Liver (tissue), 3 donors: Measurements from ENCODE around the gene FAM47B.

Source experiments
- TF ChIP-seq, protein P1 (sequence below): IDR thresholded peaks from 2 replicates; pipeline ENCODE4 v1.6.1; 2016; ENCODE audit warnings: antibody characterized with exemption
- TF ChIP-seq, protein P2 (sequence below): fragments of 150-350 bp; IDR thresholded peaks from 2 replicates; pipeline ENCODE4 v1.5.1; 2017; ENCODE audit warnings: improper control_type of control experiment, low read depth, low read length; ENCODE audit not compliant: missing input control
- donor health status: healthy.
- donor health status: healthy.

DNA sequence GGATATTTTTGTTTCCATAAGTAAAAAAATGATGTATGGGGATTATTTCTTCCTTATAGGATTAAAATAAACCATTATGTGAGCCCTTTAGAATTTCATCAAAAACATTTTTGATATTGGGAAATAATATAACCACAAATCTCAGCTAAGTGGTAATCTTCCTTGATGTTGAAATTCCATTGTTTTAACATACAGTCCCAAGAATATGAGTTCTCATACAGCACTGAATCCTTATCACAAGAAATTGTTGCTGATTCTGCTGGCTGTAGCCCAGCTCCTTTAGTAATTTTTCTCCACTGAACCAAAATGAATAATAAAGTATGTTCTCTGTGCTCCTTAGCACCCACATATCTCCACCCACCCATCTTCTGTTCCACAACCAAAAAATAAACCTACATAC is 41.9 kb upstream of the FAM47B start:
- TF ChIP-seq, protein P1, sequence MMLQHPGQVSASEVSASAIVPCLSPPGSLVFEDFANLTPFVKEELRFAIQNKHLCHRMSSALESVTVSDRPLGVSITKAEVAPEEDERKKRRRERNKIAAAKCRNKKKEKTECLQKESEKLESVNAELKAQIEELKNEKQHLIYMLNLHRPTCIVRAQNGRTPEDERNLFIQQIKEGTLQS = no peak
- TF ChIP-seq, protein P2, sequence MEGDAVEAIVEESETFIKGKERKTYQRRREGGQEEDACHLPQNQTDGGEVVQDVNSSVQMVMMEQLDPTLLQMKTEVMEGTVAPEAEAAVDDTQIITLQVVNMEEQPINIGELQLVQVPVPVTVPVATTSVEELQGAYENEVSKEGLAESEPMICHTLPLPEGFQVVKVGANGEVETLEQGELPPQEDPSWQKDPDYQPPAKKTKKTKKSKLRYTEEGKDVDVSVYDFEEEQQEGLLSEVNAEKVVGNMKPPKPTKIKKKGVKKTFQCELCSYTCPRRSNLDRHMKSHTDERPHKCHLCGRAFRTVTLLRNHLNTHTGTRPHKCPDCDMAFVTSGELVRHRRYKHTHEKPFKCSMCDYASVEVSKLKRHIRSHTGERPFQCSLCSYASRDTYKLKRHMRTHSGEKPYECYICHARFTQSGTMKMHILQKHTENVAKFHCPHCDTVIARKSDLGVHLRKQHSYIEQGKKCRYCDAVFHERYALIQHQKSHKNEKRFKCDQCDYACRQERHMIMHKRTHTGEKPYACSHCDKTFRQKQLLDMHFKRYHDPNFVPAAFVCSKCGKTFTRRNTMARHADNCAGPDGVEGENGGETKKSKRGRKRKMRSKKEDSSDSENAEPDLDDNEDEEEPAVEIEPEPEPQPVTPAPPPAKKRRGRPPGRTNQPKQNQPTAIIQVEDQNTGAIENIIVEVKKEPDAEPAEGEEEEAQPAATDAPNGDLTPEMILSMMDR = no peak
